ENCODE measurements around the gene PRKG1.
"Not testable (repeated sequence)": the region's sequence is repeated elsewhere in the genome, so short reads cannot be mapped to it uniquely, and the experiment has no call there.

Gene PRKG1

DNA sequence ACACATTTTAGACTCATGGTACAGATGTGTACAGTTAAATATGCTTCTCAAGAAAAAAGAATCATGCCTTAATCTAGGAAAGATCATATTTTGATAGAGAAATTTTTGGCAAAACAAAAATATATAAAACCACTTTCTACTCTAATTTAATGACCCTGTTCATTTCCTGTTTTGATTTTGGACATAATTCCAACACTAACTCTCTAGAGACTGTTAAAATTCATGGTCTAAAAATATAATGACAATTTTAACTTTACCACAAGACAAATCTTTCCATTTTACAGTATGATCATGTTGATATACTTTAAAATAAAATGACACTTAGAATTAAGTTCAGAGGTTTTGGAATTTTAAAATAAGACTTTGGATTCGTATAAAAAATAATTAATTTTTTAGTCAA lies 45.2 kb downstream of the PRKG1 start:
- DNase-seq: no peak

DNA sequence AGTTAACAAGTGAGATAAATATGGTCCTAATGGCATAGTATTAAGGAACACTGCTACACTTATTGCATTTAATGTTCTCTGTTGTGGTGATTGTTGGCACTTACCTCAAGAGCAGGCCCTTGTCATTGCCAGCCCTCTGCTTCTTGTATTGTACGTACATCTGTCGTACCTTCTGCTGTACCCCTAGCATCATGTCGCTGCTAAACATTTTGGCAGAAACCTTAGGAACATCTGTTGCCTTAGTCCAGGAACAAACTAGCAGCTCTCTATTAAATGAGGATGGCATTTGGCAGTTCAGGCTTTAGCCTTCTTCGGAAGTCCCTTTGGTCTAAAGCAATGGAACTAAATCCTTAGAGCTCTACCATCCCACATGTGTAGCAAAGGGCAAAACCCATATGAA lies 47.6 kb downstream of the PRKG1 start:
- no peak for DNase-seq

DNA sequence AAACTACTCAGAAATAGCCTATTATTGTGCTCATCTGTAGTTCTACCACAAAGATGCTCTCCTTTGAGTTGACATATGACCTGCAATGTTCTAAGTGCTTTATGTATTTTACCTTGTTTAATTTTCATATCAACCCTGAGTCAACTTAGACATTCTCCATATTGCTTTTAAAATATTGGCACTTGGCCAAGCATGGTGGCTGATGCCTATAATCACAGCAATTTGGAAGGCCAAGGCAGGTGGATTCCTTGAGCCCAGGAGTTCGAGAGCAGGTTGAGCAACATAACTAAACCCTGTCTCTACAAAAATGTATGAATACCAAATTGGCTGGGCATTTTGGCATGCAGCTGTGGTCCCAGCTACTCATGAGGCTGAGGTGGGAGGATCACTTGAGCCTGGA lies 50.6 kb downstream of the PRKG1 start:
- no peak for DNase-seq

DNA sequence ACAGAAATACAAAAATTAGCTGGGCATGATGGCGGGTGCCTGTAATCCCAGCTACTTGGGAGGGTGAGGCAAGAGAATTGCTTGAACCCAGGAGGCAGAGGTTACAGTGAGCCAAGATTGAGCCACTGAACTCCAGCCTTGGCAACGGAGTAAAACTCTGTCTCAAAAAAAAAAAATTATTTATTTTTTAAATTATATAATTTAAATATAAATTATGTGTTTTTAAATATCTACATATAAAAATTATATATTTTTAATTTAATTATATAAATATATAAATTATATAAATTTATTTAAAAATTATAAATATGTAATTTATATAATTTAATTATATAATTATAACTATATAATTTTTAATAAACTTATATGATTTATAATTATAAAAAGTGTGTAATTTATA lies 51.2 kb downstream of the PRKG1 start:
- no peak for DNase-seq

DNA sequence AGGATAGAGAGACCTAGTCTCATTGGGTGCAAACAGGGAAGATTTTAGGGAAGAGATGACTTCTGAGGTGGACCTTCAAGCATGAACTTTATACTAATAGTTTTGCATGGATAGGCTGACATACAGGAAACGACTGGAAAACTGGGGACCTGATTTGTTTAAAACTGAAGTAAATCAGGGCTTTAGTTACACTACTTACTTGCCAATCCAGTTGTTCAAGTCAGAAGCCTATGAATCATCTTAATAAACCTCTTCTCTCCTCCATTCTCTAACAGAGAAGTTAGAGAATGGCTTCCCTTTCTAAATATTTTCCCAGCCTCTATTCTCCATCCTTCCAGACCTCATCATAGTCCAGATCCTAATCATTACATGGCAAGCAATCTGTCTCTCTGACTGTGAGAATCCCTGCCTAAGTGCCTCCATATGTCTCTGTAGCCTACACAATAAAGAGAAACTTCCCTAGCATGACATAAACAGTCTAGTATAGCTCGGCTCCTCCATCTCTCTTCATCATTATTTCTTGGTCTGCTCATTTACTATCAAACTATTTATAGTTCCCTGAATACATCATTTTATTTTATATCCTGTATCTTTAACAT lies 55.8 kb downstream of the PRKG1 start:
- no peak for DNase-seq

DNA sequence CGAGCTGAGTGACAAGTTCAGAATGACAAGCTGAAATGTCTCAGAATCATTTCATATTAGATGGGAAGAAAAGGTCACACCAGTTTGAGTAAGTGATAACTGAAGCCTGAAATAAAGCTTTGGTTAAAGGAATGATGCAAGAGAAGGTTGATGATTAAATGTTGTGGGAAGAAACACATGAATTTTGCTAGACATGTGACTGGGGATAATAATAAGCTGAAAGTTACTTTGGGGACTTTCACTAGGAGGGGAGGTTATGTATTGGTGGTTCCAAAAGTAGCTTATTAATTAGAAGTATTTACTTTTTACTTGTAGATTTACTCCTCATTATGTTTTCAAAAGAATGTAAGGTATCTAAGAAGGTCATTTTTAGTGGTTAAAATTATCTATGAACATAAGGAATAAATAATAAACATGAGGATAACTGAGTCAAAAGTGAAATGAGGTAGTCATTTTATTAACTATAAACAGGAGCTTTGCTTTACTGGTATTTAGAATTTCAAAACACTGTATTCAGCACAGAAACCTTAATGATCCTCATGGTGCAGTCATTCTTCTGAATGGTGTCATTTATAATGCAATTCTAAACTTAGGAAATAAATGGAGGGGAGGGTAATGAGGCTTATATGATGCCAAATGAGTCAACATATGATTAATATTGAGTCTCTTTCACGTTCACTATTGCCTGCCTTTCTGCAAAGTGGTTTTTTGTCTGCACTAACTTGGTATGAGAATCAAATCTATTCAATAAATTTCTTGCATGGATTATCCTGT lies 63.7 kb downstream of the PRKG1 start:
- no peak for DNase-seq

DNA sequence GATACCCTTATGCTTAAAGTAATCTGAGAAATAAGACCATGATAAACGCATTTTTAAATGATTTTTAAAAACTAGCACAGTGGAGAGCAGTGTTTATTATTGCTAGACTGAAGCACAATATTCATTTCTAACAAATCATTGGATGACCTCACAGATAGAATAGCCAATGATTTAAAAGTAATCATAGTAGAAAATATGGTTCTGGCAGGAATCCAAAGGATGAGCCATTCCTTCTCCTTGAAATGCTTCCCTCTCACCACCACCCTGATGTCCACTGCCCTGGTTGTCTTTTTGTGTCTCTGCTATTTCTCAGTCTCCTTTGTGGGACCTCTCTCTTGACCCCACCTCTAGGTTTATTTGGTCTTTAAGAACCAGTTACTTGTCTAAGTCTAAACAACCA lies 64.9 kb downstream of the PRKG1 start:
- no peak for DNase-seq

DNA sequence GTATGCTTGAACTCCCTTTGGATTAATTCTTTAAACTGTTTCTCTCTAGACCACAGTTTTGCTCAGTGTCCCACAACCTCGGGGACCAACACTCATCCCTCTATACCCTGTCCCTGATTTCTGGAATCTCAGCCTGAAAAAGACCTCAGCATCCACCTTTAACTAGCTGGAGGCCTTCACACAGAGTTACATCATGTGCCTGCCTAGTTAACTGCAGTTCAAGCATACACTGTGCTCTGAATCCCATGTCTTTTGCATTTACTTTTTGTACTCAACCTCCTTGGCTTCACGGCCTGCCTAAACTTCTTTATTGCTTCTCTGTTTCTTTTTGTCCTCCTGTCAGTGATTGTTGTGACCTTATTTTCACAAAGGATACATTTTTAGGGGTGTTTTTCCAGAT lies 66.7 kb downstream of the PRKG1 start:
- no peak for DNase-seq

DNA sequence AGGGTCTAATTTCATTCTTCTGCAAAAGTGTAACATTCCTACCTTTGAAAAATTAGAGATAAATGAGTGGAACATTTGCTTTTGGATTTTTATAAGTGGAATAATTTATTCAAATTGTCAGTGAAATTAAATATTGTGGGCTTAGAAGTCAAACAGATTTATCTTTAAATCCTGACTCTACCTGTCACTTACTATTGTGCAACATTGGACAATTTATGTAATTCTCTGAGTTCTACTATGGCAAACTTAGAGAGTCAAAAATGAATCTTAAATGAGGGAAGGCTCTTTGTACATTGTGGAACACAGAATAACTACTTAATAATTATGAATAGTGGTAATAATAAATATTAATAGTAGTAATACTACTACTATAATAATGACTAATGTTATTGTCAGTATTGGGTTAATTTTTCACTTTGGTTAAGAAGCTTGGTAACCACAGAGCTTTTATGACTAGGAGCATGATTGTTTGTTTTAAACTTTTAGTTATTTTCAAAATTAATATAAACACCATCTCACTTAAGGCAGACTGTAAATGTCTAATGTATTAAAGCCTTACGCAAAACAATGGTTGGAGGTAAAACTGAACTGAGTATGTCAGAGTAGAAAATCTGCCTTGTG lies 70.0 kb downstream of the PRKG1 start:
- DNase-seq: no peak

DNA sequence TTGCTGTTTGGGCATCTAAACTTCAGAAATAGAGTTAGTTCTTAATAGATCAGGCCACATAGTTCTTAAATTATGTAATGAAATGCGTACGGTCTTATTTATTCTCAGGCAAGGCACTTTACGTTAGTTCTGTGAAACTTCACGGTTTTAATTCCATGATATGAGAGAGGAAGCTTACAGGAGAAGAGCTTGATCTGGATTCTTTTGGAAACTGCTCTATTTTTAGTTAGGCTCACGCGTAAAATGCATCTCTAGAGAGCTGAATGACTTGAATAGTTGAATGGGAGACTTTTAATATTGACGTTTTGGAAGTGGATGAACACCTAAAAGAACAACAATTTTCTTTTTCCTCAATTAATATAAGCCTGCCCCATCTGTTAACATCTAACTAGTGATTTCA lies 71.1 kb downstream of the PRKG1 start:
- DNase-seq: no peak

DNA sequence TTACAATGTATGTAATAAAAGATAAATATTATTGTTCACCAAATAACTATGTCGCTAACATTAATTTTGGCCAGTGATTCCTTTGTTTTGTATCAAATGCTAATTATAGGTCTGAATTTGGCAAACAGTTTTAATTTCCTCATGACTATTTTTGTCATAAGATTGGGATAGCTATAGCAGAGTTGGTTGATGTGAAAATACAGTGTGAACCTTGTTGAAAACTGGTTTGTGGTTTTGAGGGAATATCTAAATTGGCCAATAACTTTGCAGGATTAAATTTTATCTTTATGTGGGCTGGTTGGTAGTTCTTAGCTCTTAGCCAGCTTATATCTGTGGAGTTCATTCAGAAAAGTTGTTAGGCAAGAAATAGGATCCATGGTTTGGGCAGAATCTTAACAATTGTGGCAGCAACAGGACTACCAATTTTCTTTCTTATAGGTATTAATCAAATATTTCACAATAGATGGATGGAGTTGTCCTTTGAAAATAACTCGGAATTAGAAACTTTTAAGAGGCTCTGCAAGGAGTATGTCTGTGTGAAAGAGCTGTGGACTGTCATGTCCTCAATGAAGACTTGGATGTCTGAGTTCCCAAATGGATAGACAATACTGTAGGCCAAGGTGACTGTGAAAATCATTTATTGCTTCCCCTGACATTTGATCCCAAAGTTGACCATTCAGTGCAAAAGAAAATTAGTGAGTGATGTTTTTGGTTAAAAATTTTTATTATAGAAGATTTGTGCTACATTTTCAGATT lies 73.5 kb downstream of the PRKG1 start:
- no peak for DNase-seq

DNA sequence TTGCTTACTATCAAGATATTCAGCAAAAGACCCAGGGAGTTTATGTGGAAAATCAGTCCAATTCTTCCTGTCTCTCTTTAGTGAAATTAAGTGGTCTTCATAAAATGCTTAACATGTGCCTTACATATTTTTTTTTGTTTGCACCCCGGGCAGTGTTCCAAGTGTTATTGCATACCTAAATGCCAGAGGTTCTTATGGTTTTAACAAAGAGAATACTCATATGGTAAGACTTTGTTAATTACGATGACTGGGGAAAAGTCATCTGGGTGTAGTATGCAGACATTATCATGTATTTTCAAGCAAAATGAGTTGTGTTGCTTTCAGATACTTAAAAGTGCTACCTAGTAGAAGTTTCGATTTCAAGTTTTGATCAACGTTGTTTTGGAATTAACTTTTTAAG lies 82.6 kb downstream of the PRKG1 start:
- DNase-seq: no peak

DNA sequence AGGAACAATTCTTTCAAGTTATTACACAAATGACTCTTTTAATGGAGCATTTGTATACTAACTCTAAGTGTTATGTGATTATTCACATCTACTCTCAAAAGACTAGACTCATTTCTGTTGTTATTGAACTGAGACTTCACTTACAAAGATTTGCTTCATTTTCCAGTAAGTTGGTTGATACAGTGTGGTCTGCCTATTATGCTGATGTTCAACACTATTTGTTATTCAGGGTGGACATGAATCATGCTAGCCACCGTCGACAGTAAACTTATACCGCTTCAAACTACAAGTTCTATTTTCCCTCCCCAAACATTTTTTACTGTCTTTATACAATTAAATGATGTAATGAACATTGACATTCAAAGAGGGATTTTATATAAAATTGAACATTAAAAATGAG lies 84.5 kb downstream of the PRKG1 start:
- no peak for DNase-seq

DNA sequence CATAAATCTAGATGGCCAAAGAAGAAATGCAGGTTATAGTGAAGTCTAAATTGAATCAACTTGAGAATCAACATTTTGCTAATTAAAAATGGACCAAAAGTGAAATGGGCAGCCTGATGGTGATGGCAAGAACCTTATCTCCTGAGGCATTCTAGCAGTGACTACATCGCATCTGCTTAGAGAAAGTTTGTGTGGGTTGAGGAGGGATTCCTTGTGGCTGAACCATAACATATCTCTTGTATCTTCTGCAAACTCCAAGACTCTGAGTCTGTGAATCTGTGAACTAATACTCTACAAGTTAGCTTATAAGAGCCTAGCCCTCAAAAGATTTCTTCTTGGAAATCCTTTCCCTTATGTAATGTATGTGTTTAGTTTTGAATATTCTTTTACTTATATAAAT lies 85.6 kb downstream of the PRKG1 start:
- DNase-seq: no peak

DNA sequence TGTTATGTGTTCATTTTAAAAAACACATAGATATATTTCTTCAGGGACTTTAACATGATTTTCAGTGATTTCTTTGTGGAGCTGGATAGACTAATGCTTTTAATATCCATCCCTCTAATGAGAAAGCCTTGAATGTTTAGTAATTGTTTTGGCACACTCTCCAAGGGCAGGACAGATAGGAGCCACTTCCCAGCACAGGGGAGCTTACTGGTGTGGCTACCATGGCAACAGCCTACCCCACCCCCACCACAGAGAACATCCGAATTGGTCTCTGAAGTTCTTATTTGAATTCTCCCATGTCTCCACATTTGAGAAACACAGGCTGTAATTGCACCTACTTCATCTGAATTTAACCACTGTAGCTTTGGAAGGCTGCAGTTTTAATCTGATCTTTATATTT lies 87.7 kb downstream of the PRKG1 start:
- DNase-seq: no peak

DNA sequence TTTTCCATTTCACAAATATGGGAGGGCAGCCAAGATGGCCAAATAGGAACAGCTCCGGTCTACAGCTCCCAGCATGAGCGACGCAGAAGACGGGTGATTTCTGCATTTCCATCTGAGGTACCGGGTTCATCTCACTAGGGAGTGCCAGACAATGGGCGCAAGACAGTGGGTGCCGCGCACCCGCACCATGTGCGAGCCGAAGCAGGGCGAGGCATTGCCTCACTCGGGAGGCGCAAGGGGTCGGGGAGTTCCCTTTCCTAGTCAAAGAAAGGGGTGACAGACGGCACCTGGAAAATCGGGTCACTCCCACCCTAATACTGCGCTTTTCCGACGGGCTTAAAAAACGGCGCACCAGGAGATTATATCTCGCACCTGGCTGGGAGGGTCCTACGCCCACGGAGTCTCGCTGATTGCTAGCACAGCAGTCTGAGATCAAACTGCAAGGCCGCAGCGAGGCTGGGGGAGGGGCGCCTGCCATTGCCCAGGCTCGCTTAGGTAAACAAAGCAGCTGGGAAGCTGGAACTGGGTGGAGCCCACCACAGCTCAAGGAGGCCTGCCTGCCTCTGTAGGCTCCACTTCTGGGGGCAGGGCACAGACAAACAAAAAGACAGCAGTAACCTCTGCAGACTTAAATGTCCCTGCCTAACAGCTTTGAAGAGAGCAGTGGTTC lies 89.2 kb downstream of the PRKG1 start:
- not testable (repeated sequence) for DNase-seq

DNA sequence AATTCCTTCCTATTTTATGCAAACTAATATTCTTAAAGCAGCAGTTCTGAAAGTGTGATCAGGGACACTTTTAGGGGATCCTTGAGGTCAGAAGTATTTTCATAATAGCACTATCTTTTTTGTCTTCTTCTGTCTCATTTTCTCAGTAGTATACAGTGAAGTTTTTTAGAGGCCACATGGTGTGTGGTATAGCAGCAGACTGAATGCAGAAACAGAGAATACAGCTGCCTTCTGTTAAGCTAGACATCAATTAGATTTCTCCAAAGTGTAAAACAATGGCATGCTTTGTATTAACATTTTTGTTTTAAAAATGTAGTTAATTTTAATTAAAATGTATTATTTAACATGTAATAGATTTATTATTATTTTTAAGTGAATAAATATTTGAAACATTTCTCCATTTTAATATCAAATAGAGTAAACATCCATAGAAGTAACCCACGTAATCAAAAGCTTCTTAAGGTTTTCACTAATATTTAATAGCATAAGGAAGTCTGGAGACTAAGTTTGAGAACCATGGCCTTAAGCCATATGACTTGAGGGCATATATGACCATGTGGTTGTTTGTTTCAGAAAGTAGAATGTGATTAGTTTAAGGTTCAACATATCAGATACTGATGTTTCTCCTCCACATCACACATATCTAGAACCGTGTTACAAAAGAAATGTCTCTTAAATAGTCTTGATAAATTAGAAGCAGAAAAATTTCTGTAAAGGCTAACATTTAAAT lies 94.0 kb downstream of the PRKG1 start:
- no peak for DNase-seq

DNA sequence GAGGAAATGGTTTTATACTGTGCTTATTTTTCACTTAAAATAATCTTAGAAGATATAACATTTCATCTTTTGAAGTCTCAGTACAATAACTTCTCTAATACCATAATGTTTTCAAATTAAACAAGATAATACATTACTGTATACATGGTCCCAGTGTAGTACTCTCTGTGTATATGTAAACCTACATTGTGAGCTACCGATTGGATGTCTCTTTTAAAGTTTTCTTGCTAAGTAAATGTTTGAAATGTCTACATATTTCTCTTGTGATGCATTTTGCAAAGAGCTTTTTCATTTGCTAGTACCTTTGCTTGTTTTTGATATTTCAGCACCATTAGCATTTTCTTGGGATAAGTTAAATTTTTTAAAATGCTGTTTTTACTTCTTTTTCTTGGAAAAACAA lies 94.8 kb downstream of the PRKG1 start:
- no peak for DNase-seq

DNA sequence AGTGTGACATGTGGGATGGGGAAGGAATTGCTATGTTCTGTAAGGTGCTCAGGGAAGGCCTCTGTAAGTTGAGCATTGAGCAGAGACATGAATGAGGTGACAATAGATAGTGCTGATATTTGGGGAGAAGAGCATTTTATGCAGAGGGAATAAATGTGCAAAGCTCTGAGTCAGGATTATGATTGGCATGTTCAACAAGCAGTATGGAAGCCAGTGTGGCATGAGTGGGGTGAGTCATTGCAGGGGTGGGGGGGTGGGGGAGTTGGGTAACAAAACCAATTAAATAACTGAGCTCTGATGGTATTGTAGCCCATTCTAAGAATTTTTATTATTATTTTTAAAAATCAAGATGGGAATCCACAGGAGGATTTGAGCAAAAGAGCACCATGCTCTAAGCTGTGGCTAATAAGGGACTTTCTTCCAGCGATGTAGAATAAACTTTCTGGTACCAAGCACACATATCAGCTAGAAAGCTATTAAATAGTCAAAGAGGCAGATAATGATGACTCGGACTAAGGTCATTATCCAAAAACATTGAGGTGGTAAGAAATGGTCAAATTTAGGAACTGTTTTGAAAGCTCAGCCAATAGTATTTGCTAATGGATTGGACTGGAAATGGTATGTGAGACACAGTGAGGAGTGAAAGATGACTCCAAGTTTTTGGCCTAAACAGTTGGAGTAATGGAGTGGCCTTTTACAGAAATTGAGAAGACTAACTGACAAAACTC lies 96.4 kb downstream of the PRKG1 start:
- no peak for DNase-seq

DNA sequence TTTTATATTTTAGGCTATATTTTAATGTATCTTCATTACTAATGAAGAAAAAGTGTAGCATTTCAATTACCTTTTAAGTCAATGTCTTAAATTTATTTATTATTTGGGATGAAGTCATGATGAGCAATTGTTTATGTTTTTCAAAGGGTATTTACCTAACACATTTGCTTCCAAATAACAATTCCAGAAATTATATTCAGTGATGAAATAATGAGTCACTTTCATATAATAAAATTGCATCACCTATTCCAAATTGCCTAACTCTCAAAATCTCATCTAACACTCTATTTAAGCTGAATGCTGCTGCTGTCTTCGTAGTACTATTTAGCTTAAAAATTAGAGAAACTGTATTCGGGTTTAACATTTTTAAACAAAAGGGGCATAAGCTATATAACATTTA lies 97.7 kb downstream of the PRKG1 start:
- no peak for DNase-seq

DNA sequence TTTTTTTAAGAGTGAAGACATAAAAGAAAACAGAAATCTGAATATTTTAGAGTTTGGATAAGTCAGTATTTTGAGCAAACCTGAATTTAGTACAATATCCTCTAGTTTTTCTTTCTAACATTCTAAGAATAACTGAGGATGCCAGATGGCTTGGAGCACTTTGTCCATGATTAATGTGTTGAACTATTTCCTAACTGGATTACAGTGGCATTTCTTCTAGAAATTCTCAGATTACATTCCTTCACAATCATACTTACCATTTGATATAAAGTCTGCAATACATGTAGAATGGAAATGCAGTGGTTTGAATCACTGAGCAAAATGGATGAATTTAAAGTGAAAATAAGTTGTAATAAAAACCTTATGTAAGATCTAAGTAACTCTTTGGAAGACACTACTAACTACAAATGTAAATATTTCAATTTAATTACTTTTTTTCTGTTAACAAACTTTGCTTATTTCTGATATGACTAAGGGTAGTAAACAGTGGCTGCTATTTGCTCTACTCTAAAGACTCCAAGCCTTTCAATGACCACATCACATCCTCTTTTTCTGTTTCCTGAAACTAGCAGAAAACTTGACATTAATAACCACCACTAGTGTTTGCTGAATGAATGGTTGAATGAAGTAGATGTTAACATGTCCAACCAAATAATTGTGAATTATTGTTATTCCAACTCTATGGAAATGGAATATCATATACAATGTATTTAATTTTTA lies 102.8 kb downstream of the PRKG1 start:
- no peak for DNase-seq

All from CD4-positive, alpha-beta T cell treated with Interleukin-6 for 4 hours (primary cell).